NCI-H774 (cell line): ENCODE measurements around the gene CD164.
"Not testable (repeated sequence)": the region's sequence is repeated elsewhere in the genome, so short reads cannot be mapped to it uniquely, and the experiment has no call there.

Source experiments
- DNase-seq: peaks from one replicate; lab custom pipeline; 2025; lab: John Stamatoyannopoulos, UW

The CD164 gene

GRCh38 chr6:109374326-109374892, 7.9 kb downstream of the CD164 start:
- no peak for DNase-seq

- no peak for DNase-seq
Measured at GRCh38 chr6:109373762-109374161, 8.5 kb downstream of the CD164 start.

- DNase-seq, result no peak
Measured at GRCh38 chr6:109373331-109373730, 8.9 kb downstream of the CD164 start.

- DNase-seq, result no peak
Measured at GRCh38 chr6:109372130-109372529, 10.1 kb downstream of the CD164 start.

GRCh38 chr6:109370792-109371191, 11.5 kb downstream of the CD164 start:
- DNase-seq, result no peak

- DNase-seq, result no peak
Measured at GRCh38 chr6:109370336-109370735, 11.9 kb downstream of the CD164 start.

- DNase-seq, result no peak
Measured at GRCh38 chr6:109369728-109370127, 12.5 kb downstream of the CD164 start.

GRCh38 chr6:109364382-109365078, 17.7 kb downstream of the CD164 start:
- not testable (repeated sequence) for DNase-seq

- no peak for DNase-seq
Measured at GRCh38 chr6:109363753-109364152, 18.5 kb downstream of the CD164 start.

- DNase-seq, result no peak
Measured at GRCh38 chr6:109362102-109362884, 20.0 kb downstream of the CD164 start.

- DNase-seq, result no peak
Measured at GRCh38 chr6:109360791-109361190, 21.5 kb downstream of the CD164 start.

- no peak for DNase-seq
Measured at GRCh38 chr6:109360281-109360680, 22.0 kb downstream of the CD164 start.

- peak; percentile 77 for DNase-seq
Measured at GRCh38 chr6:109359248-109359647, 23.0 kb downstream of the CD164 start.

GRCh38 chr6:109358204-109358603, 24.1 kb downstream of the CD164 start:
- no peak for DNase-seq

GRCh38 chr6:109356237-109356636, 26.0 kb downstream of the CD164 start:
- no peak for DNase-seq

- no peak for DNase-seq
Measured at GRCh38 chr6:109351231-109352130, 30.8 kb downstream of the CD164 start.

GRCh38 chr6:109349419-109349987, 32.8 kb downstream of the CD164 start:
- DNase-seq, result peak; percentile 90

GRCh38 chr6:109348226-109348625, 34.0 kb downstream of the CD164 start:
- DNase-seq, result no peak

- no peak for DNase-seq
Measured at GRCh38 chr6:109347779-109348178, 34.5 kb downstream of the CD164 start.

- DNase-seq, result no peak
Measured at GRCh38 chr6:109345986-109346385, 36.3 kb downstream of the CD164 start.

- DNase-seq, result no peak
Measured at GRCh38 chr6:109344226-109344625, 38.0 kb downstream of the CD164 start.

GRCh38 chr6:109343518-109343917, 38.7 kb downstream of the CD164 start:
- DNase-seq, result no peak
